ENCODE data around the gene ZNF362.
"Not testable (repeated sequence)": the region's sequence is repeated elsewhere in the genome, so short reads cannot be mapped to it uniquely, and the experiment has no call there.

Gene ZNF362, protein sequence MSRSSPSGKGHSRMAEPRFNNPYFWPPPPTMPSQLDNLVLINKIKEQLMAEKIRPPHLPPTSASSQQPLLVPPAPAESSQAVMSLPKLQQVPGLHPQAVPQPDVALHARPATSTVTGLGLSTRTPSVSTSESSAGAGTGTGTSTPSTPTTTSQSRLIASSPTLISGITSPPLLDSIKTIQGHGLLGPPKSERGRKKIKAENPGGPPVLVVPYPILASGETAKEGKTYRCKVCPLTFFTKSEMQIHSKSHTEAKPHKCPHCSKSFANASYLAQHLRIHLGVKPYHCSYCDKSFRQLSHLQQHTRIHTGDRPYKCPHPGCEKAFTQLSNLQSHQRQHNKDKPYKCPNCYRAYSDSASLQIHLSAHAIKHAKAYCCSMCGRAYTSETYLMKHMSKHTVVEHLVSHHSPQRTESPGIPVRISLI

GRCh38 chr1:33256471-33257206, at the start of gene ZNF362:
TSS of gene ZNF362 (plus strand) at chr1:33256492. CDS start at chr1:33270575, 14,083 bp downstream.
- peak; percentile 31 for DNase-seq

DNA sequence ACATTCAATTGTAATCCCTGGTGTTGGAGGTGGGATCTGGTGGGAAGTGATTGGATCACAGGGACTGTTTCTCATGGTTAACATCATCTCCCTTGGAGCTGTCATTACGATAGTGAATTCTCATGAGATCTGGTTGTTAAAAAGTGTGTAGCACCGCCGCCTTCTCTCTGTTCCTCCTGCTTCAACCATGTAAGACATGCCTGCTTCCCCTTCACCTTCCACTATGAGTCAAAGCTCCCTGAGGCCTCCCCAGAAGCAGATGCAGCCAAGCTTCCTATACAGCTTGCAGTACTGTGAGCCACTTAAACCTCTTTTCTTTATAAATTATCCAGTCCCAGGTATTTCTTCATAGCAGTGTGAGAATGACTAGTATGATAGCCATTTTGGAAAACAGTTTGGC, 44.3 kb upstream of the ZNF362 start:
- DNase-seq, result no peak

GRCh38 chr1:33219886-33220661, 36.2 kb upstream of the ZNF362 start:
- no peak for DNase-seq

DNA sequence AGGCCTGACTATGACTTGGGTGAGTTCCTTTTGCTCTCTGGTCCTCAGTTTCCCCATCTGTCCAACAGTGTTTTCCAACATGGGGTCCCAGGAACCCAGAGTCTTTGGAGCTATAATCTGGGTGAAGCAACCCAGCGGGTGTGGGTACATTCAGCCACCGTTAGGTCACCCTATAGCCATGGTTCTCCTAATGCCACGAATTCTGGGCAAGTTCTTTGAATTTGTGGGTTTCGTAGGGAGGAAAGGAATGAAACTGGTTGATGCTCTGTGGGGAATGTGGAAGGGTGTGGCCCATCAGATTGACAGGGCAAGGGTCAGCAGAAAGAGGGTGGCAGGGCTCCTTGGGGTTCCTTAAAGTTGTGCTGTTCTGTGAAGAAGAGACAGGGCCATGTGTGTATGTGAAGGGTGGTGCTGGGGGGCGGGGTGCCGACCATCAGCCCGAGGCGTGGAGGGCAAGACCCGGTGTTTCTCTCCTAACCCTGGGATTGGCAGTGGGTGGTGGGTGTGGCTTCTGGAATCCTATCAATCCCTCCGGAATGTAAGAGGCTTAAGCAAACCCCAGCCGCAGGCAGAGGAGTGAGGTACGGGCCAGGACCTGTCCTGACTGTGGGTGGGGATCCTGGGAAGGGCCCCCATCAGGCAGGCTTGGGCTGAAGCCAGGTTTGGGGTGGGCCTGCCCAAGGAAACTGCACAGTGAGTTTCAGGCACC, 35.5 kb upstream of the ZNF362 start:
- no peak for DNase-seq

- no peak for DNase-seq
Observed at GRCh38 chr1:33221385-33221758, 34.9 kb upstream of the ZNF362 start.

DNA sequence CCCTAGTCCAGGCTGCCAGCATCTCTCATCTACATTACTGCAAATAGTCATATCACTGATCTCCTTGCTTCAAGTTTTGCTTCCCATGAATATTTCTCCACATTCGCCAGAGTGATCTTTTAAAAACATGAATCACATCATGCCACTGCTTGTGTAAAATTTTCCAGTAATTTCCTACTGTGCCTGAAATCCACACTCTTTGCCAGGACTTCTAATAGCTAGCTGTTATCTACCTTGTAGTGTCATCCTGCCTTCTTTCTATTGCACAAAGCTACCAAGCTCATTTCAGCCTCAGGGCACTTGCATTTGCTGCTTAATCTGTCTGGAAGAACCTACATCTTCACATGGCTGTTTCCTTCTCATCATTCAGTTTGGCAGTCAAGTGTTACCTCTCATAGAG, 33.9 kb upstream of the ZNF362 start:
- DNase-seq, result no peak

GRCh38 chr1:33224166-33224707, 32.1 kb upstream of the ZNF362 start:
- no peak for DNase-seq

DNA sequence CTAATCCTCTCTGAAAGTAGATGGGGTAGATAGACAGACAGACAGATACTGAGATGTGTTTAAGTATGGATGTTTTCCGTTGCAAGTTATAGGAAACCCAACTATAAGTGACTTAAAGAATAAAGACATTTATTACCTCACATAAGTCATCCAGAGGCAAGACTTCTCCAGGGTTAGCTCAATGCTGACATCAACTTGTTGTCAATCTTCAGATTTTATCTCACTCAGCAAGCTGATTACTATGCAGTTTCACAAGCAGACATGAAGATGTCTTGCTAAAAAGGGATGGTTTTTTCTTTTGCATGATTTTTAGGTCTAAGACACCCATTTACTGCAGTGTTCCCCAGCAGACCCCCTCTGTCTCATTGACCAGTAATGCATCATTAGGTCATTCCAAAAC, 30.7 kb upstream of the ZNF362 start:
- DNase-seq, result no peak

DNA sequence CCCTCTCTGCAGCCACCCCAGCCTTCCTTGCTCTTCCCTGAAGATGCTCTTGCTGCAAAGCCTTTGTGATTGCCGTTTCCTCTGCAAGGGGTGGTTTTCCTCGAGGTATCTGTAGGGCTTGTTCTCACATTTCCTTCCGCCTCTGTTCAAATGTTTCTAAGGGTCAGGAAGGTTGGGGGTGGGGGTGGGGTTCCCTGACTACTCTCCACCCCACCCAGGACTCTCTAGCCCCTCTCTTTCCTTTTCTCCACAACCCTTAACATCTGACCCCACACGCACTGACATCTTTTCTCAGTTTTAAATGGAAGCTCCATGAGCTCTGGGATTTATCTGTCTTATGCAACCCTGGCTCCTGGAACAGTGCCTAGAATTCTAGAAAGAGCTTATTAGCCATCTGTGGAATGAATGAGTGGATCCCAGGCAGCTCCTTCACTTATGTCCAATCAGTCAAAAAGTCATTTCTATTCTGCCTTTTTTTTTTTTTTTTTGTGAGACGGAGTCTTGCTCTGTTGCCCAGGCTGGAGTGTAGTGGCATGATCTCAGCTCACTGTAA, 27.3 kb upstream of the ZNF362 start:
- no peak for DNase-seq

GRCh38 chr1:33231166-33231565, 25.1 kb upstream of the ZNF362 start:
- no peak for DNase-seq

DNA sequence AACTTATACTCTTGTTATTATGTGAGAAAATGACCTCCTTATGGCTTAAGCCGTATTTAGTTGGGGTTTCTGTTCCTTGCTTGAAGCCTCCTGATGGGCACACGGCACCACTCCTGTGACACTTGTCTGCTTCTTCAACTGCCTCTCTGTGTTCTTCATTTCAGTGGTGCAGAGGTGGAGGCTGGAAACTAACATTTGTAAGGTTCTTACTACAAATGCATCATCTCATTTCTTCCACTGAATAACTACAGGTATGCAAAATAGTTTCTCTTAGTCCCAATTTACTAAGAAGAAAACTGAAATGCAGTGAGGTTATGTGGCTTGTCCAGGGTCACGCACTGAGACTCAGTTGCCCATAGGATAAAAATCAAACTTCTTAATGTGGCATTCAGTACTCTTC, 23.6 kb upstream of the ZNF362 start:
- DNase-seq, result no peak

DNA sequence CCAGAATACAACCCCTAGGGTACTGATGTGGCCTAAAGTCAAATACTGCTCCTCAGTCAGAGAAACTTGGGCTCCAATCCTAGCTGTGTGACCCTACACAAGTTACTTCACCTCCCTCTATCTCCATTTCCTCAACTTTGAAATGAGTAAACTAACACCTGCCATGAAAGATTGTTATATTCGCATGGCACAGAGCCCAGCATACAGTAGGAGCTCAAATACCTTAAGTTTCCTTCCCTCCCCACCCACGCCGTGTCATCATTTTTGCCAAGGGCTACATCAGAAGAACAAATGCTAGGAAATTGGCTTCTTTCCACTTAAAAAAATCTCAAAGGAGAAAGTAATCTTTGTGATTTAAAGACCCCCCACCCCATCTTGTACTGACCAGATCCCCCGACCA, 22.2 kb upstream of the ZNF362 start:
- DNase-seq, result no peak

- no peak for DNase-seq
Observed at GRCh38 chr1:33234588-33234990, 21.7 kb upstream of the ZNF362 start.

- DNase-seq, result no peak
Observed at GRCh38 chr1:33235521-33235920, 20.8 kb upstream of the ZNF362 start.

- no peak for DNase-seq
Observed at GRCh38 chr1:33236498-33236897, 19.8 kb upstream of the ZNF362 start.

GRCh38 chr1:33237579-33237978, 18.7 kb upstream of the ZNF362 start:
- no peak for DNase-seq

DNA sequence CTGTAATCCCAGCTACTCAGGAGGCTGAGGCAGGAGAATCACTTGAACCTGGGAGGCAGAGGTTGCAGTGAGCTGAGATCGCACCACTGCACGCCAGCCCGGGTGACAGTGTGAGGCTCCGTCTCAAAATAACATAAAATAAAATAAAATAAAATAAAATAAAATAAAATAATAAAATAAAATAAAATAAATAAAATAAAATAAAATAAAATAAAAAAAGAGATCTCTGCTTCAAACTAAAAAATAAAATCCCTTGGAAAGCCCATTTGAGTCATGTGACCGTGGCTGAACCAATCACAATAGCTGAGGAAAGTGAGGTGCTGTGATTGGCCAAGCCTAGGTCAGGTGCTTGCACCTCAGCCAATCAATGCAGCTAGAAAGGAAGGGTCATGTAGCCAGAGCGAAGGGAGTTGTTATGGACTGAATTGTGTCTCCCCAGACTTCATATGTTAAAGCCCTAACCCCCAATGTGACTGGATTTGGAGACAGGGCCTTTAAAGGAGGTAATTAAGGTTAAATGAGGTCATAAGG, 18.0 kb upstream of the ZNF362 start:
- DNase-seq, result not testable (repeated sequence)

- DNase-seq, result not testable (repeated sequence)
Observed at GRCh38 chr1:33239410-33239809, 16.9 kb upstream of the ZNF362 start.

- no peak for DNase-seq
Observed at GRCh38 chr1:33241866-33242265, 14.4 kb upstream of the ZNF362 start.

DNA sequence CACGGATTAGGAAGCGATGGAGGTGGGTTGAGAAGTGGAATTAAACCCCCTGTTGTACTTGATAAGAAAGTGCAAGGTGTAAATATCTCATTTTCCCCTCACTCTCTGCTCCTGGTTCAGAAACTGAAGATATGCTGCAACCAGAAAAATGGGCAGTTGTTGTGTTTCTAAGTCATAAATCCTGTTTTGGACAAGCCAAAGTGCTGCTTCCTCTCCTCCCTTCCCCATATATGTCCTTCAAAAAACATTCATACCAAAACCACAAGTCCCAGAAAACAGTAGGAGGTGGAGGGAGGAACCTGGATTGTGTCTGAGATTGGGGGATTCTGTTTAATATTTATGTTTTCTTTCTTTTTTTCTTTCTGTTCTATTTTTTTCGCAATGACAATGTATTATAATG, 13.6 kb upstream of the ZNF362 start:
- DNase-seq, result no peak

DNA sequence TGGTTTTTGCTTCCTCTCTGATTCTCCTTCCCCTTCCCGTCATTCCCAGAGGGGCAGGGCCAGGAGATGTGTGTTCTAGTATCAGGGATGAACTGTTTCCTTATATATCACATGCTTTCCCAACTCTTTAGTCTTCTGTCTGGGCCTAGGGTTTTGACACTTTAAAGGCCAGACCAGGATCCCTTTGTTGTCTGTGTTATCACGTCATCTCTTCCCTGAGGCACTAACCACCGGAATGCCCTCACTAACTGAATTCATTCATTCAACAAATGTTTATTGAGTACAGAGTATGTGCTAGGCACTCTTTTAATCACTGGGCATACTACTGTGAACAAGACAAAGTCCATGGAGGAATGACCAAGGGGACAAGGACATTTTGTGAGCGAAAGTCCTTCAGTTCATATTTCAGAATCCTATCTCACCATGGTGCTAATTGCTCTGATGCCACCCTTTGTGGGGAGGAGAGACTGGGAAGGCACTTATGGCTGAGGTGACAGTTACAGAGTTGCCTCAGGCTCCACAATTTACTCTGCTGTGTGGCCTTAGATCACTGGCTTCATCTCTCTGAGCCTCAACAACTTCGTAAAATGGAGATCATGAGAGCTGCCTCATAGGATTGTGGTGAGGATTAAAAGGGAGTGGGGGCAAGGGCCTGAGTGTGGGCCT, 12.0 kb upstream of the ZNF362 start:
- no peak for DNase-seq

DNA sequence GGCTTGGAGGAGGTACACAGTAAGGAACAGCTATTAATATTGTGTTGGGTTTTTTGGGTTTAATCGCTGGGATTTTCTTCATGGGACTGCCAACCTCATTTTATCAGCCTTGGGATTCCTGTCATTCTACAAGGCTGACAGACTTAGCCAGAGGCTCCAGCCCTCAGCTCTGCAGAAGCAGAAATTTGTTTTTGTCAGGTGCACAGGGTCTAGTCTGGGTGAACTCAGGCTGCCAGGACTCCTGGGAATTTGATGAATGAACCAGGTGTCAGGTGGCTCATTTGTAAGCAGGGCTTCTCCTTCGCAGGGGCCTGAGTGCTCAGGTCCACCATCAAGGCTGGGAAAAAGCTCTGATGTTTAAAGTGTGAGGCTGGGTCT, 11.5 kb upstream of the ZNF362 start:
- peak; percentile 71 for DNase-seq
